Transverse colon (tissue), 4 donors: ENCODE results near the gene KLHL13. TPM values are rescaled to one million over a fixed set of nuclear protein-coding genes. Genes with fewer than 3 reads are reported as not detected.
"Not testable (repeated sequence)": the region's sequence is repeated elsewhere in the genome, so short reads cannot be mapped to it uniquely, and the experiment has no call there.

ENCODE experiments used
- DNase-seq: peaks from one replicate; pipeline ENCODE4 v3.0.0-alpha.2; 2019
- H3K27ac ChIP-seq, 4 donors: fragments of 200-600 bp; sonication (generic); 2 replicates each; pipeline ENCODE4 v1.5.1; 2016 to 2018; ENCODE audit warnings: inconsistent platforms in 4 of 4
- H3K27me3 ChIP-seq: fragments of 200-600 bp; sonication (generic); 2 replicates; pipeline ENCODE4 v1.5.1; 2017; ENCODE audit warnings: inconsistent platforms
- H3K36me3 ChIP-seq, 4 donors: fragments of 200-600 bp; sonication (generic); 2 replicates each; pipeline ENCODE4 v1.5.1; 2017 to 2019; ENCODE audit warnings: inconsistent platforms in 4 of 4
- H3K4me1 ChIP-seq, 4 donors: fragments of 200-600 bp; sonication (generic); 2 replicates each; pipeline ENCODE4 v1.5.1; 2017 to 2020; ENCODE audit warnings: inconsistent platforms in 4 of 4
- H3K4me3 ChIP-seq, 4 donors: fragments of 200-600 bp; sonication (generic); 1 replicate in 1 of 4; 2 replicates in 3 of 4; pipeline versions ENCODE4 v1.5.1 to v1.6.1; 2017 to 2019; ENCODE audit warnings: inconsistent platforms in 4 of 4
- H3K9me3 ChIP-seq, 2 donors: fragments of 200-600 bp; sonication (generic); 2 replicates each; pipeline ENCODE4 v1.5.1; 2017 to 2019; ENCODE audit warnings: inconsistent platforms in 2 of 2
- EP300 ChIP-seq: sonication (generic); formaldehyde crosslinking; IDR thresholded peaks from one replicate; pipeline ENCODE4 v1.6.1; 2017; ENCODE audit warnings: antibody characterized with exemption, low read depth
- POLR2A ChIP-seq: fragments of 450-650 bp; IDR thresholded peaks from one replicate; pipeline ENCODE4 v1.6.1; 2016; ENCODE audit warnings: antibody characterized with exemption, mild to moderate bottlenecking, moderate library complexity
- POLR2AphosphoS5 ChIP-seq, 3 donors: sonication (generic); formaldehyde crosslinking; IDR thresholded peaks; one replicate each; pipeline ENCODE4 v1.6.1; 2016; ENCODE audit warnings: antibody characterized with exemption in 3 of 3
- WGBS, 2 donors: methylation state at CpG; one replicate each; pipeline ENCODE4 v1.1.5; 2018; ENCODE audit warnings: low coverage in 1 of 2; 5-methylcytosine and 5-hydroxymethylcytosine counted together
- in situ Hi-C, 4 donors: fragments of 200-750 bp; cut with MboI; loops; one replicate each; pipeline versions ENCODE4 v1.15.0 to v1.15.1; 2017; ENCODE audit warnings: low sequenced_read_pairs in 3 of 4, low pct_ligation_motif_present in 1 of 4, low pct_unique_long_range_greater_than_20kb in 1 of 4
- intact Hi-C: fragments of 100-400 bp; cut with DNase I; formaldehyde crosslinking; loops from one replicate; pipeline ENCODE4 v1.15.1; 2023; ENCODE audit warnings: low total_unique reads
- total RNA-seq, 4 donors: library from RNA; depleted of rRNA; stranded (reverse); fragments of >200 nt; gene quantifications; one replicate each; pipeline ENCODE4 v1.1.0, GENCODE V29; 2016
- TF ChIP-seq, protein P1 (sequence below), 5 experiments: fragments of 200-600 bp in 3 of 5; fragments of 450-650 bp in 2 of 5; sonication (generic) in 3 of 5; IDR thresholded peaks; 1 replicate in 2 of 5; 2 replicates in 3 of 5; pipeline ENCODE4 v1.5.1; 2016 to 2017; ENCODE audit warnings: antibody characterized with exemption in 5 of 5, inconsistent platforms in 3 of 5, mild to moderate bottlenecking in 2 of 5, moderate library complexity in 1 of 5

The KLHL13 gene
- total RNA-seq, 4 donors from 2014 or later, result 0.20 to 7.1 (median 2.7) TPM

DNA sequence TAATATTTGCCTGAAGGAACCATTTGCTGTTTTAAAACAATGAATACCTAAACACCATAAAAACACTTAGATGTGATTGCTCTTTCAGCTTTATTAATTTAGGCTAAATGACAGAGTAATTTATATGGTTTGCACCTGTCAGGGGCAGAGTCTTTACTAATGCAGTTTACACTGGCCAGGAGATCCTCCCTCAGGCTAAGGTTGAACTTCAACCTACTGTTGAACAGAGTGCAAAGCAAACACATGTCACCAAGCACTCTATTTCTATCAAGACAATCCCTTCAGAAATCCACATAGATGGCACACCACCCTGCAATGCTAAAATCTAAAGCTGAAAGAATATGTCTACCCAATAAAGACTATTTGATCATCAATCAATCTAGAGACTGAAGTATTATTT lies 147.3 kb downstream of the KLHL13 start:
- intact Hi-C loops, result no loop called here
- peak overlapping the region; percentile 28 to 43 (median 36) for H3K27ac ChIP-seq

DNA sequence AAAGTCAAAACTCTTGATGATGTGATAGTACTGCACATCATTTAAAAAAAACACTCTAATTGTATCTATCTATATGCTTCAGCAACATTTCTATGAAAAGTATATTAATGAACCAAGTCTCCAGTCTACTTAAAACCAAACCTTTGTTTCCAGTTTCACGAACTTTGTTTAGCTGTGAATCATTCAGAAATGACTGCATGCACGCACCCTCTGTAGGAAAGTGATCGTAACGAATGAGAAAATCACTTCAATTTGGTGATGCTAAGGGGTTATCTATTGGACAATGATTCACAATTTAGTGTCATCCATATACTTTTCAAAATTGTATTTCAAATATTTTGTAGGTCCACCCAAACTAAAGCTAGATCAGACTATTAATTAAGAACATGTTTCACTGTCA lies 157.6 kb downstream of the KLHL13 start:
- H3K4me1 ChIP-seq, result no peaks in the 10 kb centered on the region
- WGBS, 2 donors, result 83 to 100% methylated on average over 3 to 4 of the region's 4 CpGs
- no peak overlapping the region for H3K4me3 ChIP-seq
- no peaks in the 10 kb centered on the region for H3K36me3 ChIP-seq
- TF ChIP-seq POLR2A, result no peak
- no peak for TF ChIP-seq POLR2AphosphoS5 (IDR thresholded peaks at IDR 0.05)
- TF ChIP-seq, protein P1, sequence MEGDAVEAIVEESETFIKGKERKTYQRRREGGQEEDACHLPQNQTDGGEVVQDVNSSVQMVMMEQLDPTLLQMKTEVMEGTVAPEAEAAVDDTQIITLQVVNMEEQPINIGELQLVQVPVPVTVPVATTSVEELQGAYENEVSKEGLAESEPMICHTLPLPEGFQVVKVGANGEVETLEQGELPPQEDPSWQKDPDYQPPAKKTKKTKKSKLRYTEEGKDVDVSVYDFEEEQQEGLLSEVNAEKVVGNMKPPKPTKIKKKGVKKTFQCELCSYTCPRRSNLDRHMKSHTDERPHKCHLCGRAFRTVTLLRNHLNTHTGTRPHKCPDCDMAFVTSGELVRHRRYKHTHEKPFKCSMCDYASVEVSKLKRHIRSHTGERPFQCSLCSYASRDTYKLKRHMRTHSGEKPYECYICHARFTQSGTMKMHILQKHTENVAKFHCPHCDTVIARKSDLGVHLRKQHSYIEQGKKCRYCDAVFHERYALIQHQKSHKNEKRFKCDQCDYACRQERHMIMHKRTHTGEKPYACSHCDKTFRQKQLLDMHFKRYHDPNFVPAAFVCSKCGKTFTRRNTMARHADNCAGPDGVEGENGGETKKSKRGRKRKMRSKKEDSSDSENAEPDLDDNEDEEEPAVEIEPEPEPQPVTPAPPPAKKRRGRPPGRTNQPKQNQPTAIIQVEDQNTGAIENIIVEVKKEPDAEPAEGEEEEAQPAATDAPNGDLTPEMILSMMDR (IDR thresholded peaks at IDR 0.05), result no peak
- no peak for TF ChIP-seq EP300
- no peaks in the 10 kb centered on the region for H3K27me3 ChIP-seq
- intact Hi-C loops (no loop called here), in situ Hi-C loops (no loop called here)
- H3K27ac ChIP-seq, result no peak overlapping the region
- no peak for DNase-seq
- H3K9me3 ChIP-seq, result no peaks in the 10 kb centered on the region

More for the DNA sequence above, 147.3 kb downstream of the KLHL13 start:
- in situ Hi-C loops, result no loop called here
- Histone ChIP-seq H3K4me3 (no peak overlapping the region), H3K4me1 (peaks cover 0 to 4% (median 0%) of the 10 kb centered on the region in 4 donors), H3K9me3 (no peaks in the 10 kb centered on the region), H3K27me3 (no peaks in the 10 kb centered on the region), H3K36me3 (no peaks in the 10 kb centered on the region)
- DNase-seq, result no peak
- no peak for TF ChIP-seq POLR2AphosphoS5 (IDR thresholded peaks at IDR 0.05)
- TF ChIP-seq, protein P1 (IDR thresholded peaks at IDR 0.05), result no peak
- no peak for TF ChIP-seq POLR2A
- TF ChIP-seq EP300, result no peak

DNA sequence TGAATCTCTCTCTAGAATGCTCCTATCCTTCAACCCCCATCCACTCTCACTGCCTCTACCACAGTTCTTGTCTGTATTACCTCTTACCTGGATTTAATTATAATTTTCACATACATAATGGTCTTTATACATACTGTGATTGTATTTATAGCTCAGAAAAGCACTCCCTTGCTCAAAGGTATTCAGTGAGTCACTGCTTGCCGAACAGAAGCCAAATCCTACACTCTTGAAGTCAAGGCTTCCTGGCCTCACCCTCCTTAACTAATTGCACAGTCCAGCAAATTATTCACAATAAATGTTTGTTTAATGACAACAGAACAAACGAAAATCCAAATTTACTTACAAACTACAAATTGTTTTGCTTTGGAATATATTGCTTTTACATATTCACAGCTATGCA lies 159.5 kb downstream of the KLHL13 start:
- Histone ChIP-seq H3K4me3 (no peak overlapping the region), H3K36me3 (no peaks in the 10 kb centered on the region), H3K9me3 (no peaks in the 10 kb centered on the region), H3K27me3 (no peaks in the 10 kb centered on the region), H3K27ac (no peak overlapping the region), H3K4me1 (no peaks in the 10 kb centered on the region)
- TF ChIP-seq POLR2AphosphoS5 (IDR thresholded peaks at IDR 0.05), result no peak
- TF ChIP-seq, protein P1 (IDR thresholded peaks at IDR 0.05), result no peak
- TF ChIP-seq EP300, result no peak
- intact Hi-C loops, result no loop called here
- WGBS, 2 donors, result 37% methylated on average over 2 of the region's 2 CpGs; no CpG with 5 or more reads in 1 of the 2 donors
- in situ Hi-C loops, result no loop called here
- no peak for DNase-seq

DNA sequence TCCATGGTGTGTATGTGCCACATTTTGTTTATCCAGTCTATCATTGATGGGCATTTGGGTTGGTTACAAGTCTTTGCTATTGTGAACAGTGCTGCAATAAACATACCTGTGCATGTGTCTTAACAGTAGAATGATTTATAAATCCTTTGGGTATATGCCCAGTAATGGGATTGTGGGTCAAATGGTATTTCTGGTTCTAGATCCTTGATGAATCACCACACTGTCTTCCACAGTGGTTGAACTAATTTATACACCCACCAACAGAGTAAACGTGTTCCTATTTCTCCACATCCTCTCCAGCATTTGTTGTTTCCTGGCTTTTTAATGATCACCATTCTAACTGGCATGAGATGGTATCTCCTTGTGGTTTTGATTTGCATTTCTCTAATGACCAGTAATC lies 177.3 kb downstream of the KLHL13 start:
- H3K36me3 ChIP-seq, DNase-seq, H3K27me3 ChIP-seq, H3K4me1 ChIP-seq, in situ Hi-C loops, intact Hi-C loops, H3K9me3 ChIP-seq, H3K27ac ChIP-seq, H3K4me3 ChIP-seq: not testable (repeated sequence)
- WGBS, 2 donors, result 59% methylated on average over 1 of the region's 1 CpG; no CpG with 5 or more reads in 1 of the 2 donors

DNA sequence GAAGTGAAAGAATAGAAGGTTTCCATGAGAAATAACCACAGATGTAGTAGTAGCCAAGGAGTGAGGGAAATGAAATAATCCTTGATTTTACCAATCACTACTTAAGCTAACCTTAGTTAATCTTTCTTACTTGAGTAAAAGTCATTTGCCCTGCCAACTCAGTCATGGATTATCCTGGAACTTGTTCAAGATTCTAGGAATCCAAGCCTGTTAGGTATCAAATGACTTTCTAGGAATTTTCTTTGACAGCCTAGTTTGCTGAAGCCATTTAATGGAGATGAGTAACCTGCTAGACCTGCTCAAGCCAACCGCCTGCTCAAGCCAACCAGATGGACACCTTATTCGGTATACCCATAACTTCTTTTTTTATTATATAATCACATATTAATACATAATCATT lies 180.5 kb downstream of the KLHL13 start:
- no peaks in the 10 kb centered on the region for H3K9me3 ChIP-seq
- in situ Hi-C loops, result no loop called here
- no peak for DNase-seq
- TF ChIP-seq EP300 (no peak), POLR2A (no peak), POLR2AphosphoS5 (IDR thresholded peaks at IDR 0.05) (no peak)
- TF ChIP-seq, protein P1 (IDR thresholded peaks at IDR 0.05), result no peak
- 60 to 71% methylated on average over 2 of the region's 2 CpGs for WGBS, 2 donors
- no peaks in the 10 kb centered on the region for H3K36me3 ChIP-seq
- H3K4me3 ChIP-seq, result no peak overlapping the region
- intact Hi-C loops, result no loop called here
- no peak overlapping the region for H3K27ac ChIP-seq
- H3K27me3 ChIP-seq, result no peaks in the 10 kb centered on the region
- no peaks in the 10 kb centered on the region for H3K4me1 ChIP-seq

DNA sequence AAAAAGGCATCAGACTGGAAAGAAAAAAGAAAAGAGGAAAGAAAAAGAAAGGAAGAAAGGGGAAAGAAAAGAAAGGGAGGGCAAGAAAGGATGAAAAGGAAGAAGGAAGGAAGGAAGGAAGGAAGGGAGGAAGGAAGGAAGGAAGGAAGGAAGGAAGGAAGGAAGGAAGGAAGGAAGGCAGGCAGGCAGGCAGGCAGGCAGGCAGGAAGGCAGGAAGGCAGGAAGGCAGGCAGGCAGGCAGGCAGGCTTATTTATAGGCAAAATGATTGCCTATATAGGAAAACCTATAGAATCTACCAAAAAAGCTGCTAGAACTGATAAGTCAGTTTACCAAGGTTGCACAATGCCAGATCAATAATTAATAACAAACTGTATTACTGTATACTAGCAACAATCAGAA lies 186.5 kb downstream of the KLHL13 start:
- H3K9me3 ChIP-seq, H3K36me3 ChIP-seq, in situ Hi-C loops, H3K27ac ChIP-seq, H3K4me1 ChIP-seq, intact Hi-C loops, DNase-seq, H3K27me3 ChIP-seq, H3K4me3 ChIP-seq: not testable (repeated sequence)
